ENCODE measurements around the gene GMDS. TPM values are rescaled to one million over a fixed set of nuclear protein-coding genes. Genes with fewer than 3 reads are reported as not detected.

GMDS gene
- total RNA-seq, 1 experiment from 2014 or later = 27.6 TPM

DNA sequence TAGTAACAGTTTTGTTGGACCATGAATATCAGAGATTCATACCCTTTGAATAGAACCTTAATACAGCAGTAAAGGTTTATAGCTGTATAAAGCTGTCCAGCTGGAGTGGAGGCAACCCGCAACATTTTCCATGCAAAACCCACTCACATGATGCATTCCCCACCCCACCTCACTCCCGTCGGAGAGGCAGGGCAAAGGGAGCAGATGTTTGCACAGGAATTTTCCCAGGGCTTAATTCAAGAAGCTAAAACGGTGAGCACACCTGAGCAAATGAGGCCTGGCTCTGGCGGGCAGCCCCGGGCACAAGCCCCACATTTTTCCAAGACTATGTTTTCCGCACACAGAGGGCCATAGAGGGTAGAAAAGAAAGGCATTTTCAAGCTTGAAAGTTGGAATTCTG lies 444.0 kb downstream of the GMDS start:
- Histone ChIP-seq H4K5ac (ENCODE audit: insufficient read length, low read depth, low read length) (no peak overlapping the region), H3K4me1 (ENCODE audit: insufficient read depth, low read length) (no peaks in the 10 kb centered on the region; the same call in 1 of the 2 replicates), H2AFZ (ENCODE audit: low read length) (no peak overlapping the region), H2BK20ac (ENCODE audit: low read depth, low read length, poor library complexity, severe bottlenecking) (no peak overlapping the region), H2BK15ac (ENCODE audit: low read depth, low read length) (no peak overlapping the region), H3K18ac (ENCODE audit: insufficient read length, low read depth, low read length) (no peak overlapping the region), H3K23me2 (ENCODE audit: insufficient read length, low read depth, low read length, poor library complexity, severe bottlenecking) (no peaks in the 10 kb centered on the region), H3K14ac (ENCODE audit: insufficient read depth, low read length) (no peak overlapping the region), H4K8ac (replicated peaks; ENCODE audit: insufficient read length, low read depth, low read length) (no peak overlapping the region), H3K4ac (ENCODE audit: low read depth, low read length) (no peak overlapping the region), H3K27me3 (ENCODE audit: insufficient read depth, low read length) (no peaks in the 10 kb centered on the region), H3K56ac (ENCODE audit: insufficient read length, low read depth, low read length) (no peak overlapping the region), H2BK120ac (ENCODE audit: low read depth, low read length, poor library complexity, severe bottlenecking) (no peak overlapping the region), H3K9ac (ENCODE audit: extremely low read depth, insufficient read length, low read length) (no peak overlapping the region), H3K27ac (ENCODE audit: insufficient read length, low read depth, low read length) (no peak overlapping the region), H3K9me3 (ENCODE audit: control insufficient read depth, low read depth, low read length) (no peaks in the 10 kb centered on the region), H4K20me1 (ENCODE audit: control insufficient read depth, insufficient read depth, insufficient read length) (no peaks in the 10 kb centered on the region), H2BK5ac (ENCODE audit: insufficient read length, low read length) (no peak overlapping the region), H2BK12ac (ENCODE audit: insufficient read length, low read depth, low read length) (no peak overlapping the region), H2AK5ac (ENCODE audit: insufficient read length, low read length) (no peak overlapping the region), H4K91ac (ENCODE audit: insufficient read length, low read depth, low read length) (no peak overlapping the region), H3K79me2 (ENCODE audit: insufficient read depth, low read length) (no peaks in the 10 kb centered on the region), H3K79me1 (ENCODE audit: insufficient read depth, low read depth, low read length, poor library complexity, severe bottlenecking) (no peaks in the 10 kb centered on the region), H3T11ph (ENCODE audit: low read length) (no peak overlapping the region), H3K4me2 (ENCODE audit: insufficient read depth, insufficient read length, low read length) (no peak overlapping the region), H3K23ac (ENCODE audit: insufficient read length, low read depth, low read length) (no peak overlapping the region)
- Mint-ChIP-seq H3K4me1 (peaks cover 20 to 25% of the 10 kb centered on the region in 2 experiments), H3K36me3 (ENCODE audit: insufficient read depth in 1 of 3, low read depth in 3 of 3) (no peaks in the 10 kb centered on the region), H3K27me3 (ENCODE audit: low read depth) (no peaks in the 10 kb centered on the region), H3K4me3 (no peak overlapping the region), H3K9me3 (no peaks in the 10 kb centered on the region), H3K27ac (no peak overlapping the region; a peak in 1 of 7 replicates)
- TF ChIP-seq, protein P1, sequence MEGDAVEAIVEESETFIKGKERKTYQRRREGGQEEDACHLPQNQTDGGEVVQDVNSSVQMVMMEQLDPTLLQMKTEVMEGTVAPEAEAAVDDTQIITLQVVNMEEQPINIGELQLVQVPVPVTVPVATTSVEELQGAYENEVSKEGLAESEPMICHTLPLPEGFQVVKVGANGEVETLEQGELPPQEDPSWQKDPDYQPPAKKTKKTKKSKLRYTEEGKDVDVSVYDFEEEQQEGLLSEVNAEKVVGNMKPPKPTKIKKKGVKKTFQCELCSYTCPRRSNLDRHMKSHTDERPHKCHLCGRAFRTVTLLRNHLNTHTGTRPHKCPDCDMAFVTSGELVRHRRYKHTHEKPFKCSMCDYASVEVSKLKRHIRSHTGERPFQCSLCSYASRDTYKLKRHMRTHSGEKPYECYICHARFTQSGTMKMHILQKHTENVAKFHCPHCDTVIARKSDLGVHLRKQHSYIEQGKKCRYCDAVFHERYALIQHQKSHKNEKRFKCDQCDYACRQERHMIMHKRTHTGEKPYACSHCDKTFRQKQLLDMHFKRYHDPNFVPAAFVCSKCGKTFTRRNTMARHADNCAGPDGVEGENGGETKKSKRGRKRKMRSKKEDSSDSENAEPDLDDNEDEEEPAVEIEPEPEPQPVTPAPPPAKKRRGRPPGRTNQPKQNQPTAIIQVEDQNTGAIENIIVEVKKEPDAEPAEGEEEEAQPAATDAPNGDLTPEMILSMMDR (conservative IDR thresholded peaks at IDR 0.05) = no peak
- WGBS (ENCODE audit: extremely low coverage, insufficient read length, low lambda C conversion rate) = no CpG with 5 or more reads among the region's 7 CpGs
- DNase-seq = no peak
